Tibial nerve (tissue), 4 donors: ENCODE data around the gene CAPZA2. TPM values are rescaled to one million over a fixed set of nuclear protein-coding genes. Genes with fewer than 3 reads are reported as not detected.
"Not testable (repeated sequence)": the region's sequence is repeated elsewhere in the genome, so short reads cannot be mapped to it uniquely, and the experiment has no call there.

Source experiments
- DNase-seq, 2 donors: peaks; one replicate each; pipeline ENCODE4 v3.0.0-alpha.2; 2019; ENCODE audit warnings: low spot score in 2 of 2
- H3K27ac ChIP-seq, 4 donors: fragments of 200-600 bp; sonication (generic) in 3 of 4; one replicate each; pipeline ENCODE4 v1.5.1; 2017 to 2019; ENCODE audit warnings: mild to moderate bottlenecking in 1 of 4
- H3K27me3 ChIP-seq, 2 donors: fragments of 200-600 bp; sonication (generic) in 1 of 2; one replicate each; pipeline versions ENCODE4 v1.5.1 to v1.6.0; 2017 to 2019
- H3K36me3 ChIP-seq, 3 donors: fragments of 200-600 bp; sonication (generic); one replicate each; pipeline ENCODE4 v1.5.1; 2018 to 2019
- H3K4me1 ChIP-seq, 4 donors: fragments of 200-600 bp; sonication (generic) in 3 of 4; one replicate each; pipeline ENCODE4 v1.5.1; 2017 to 2019
- H3K4me3 ChIP-seq, 4 donors: fragments of 200-600 bp; sonication (generic) in 3 of 4; one replicate each; pipeline ENCODE4 v1.5.1; 2017 to 2019; ENCODE audit warnings: mild to moderate bottlenecking in 1 of 4, moderate library complexity in 1 of 4
- H3K9me3 ChIP-seq, 4 donors: fragments of 200-600 bp; sonication (generic) in 3 of 4; one replicate each; pipeline ENCODE4 v1.5.1; 2017 to 2019
- EP300 ChIP-seq, 2 donors: sonication (generic); formaldehyde crosslinking; IDR thresholded peaks; one replicate each; pipeline ENCODE4 v1.6.1; 2017; ENCODE audit warnings: antibody characterized with exemption in 2 of 2, mild to moderate bottlenecking in 1 of 2
- POLR2A ChIP-seq, 2 donors: fragments of 450-650 bp; IDR thresholded peaks; one replicate each; pipeline ENCODE4 v1.6.1; 2017; ENCODE audit warnings: antibody characterized with exemption in 2 of 2, mild to moderate bottlenecking in 2 of 2, moderate library complexity in 2 of 2
- WGBS, 2 donors: methylation state at CpG; one replicate each; pipeline ENCODE4 v1.1.5; 2018; 5-methylcytosine and 5-hydroxymethylcytosine counted together
- total RNA-seq, 4 donors: library from RNA; depleted of rRNA; stranded (reverse); fragments of >200 nt; gene quantifications; one replicate each; pipeline ENCODE4 v1.1.0, GENCODE V29; 2016
- TF ChIP-seq, protein P1 (sequence below), 5 experiments: fragments of 200-600 bp in 3 of 5; fragments of 450-650 bp in 2 of 5; sonication (generic) in 3 of 5; IDR thresholded peaks; one replicate each; pipeline ENCODE4 v1.5.1; 2016 to 2019; ENCODE audit warnings: antibody characterized with exemption in 5 of 5, mild to moderate bottlenecking in 3 of 5, moderate library complexity in 2 of 5

CAPZA2 gene
- total RNA-seq, 4 donors from 2014 or later: 55.5 to 127 (median 99.2) TPM

DNA sequence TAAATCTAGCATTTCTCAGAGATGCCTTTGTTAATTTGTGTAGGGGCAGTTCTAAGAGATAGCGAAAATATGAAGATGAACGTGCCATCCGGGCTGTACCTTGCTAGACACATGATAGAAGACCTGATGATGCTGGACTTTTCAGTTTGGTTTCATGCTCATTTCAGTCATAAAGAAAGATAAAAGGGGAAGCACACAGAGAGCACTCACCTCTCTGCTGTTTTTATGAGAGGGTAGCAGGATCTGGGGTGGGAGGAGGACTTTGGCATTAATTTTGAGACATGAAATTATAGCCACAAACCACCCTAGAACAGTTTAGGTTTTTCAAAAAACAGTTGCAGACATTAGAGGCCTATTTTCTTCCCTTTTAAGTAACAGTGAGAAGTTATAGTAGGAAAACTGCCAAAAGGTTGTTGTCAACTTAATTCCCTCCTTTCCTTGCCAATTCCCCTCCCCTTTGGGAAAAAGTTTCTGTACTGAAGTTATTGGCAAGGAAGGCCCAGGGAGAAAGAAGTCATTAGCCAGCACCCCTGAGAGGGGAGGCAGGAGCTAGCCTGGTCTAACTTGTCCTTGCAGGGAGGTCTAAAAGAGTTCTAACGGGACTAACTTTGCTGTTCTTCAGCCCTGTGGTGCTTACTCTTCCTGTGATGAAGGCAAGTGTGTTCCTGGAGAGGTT is 93.6 kb downstream of the CAPZA2 start:
- H3K4me1 ChIP-seq: peaks cover 3 to 40% (median 13%) of the 10 kb centered on the region in 4 donors
- no peaks in the 10 kb centered on the region for H3K27me3 ChIP-seq
- H3K36me3 ChIP-seq: no peaks in the 10 kb centered on the region
- TF ChIP-seq EP300 (IDR thresholded peaks at IDR 0.05): peak in 1 of 2 donors; percentile 15
- TF ChIP-seq, protein P1, sequence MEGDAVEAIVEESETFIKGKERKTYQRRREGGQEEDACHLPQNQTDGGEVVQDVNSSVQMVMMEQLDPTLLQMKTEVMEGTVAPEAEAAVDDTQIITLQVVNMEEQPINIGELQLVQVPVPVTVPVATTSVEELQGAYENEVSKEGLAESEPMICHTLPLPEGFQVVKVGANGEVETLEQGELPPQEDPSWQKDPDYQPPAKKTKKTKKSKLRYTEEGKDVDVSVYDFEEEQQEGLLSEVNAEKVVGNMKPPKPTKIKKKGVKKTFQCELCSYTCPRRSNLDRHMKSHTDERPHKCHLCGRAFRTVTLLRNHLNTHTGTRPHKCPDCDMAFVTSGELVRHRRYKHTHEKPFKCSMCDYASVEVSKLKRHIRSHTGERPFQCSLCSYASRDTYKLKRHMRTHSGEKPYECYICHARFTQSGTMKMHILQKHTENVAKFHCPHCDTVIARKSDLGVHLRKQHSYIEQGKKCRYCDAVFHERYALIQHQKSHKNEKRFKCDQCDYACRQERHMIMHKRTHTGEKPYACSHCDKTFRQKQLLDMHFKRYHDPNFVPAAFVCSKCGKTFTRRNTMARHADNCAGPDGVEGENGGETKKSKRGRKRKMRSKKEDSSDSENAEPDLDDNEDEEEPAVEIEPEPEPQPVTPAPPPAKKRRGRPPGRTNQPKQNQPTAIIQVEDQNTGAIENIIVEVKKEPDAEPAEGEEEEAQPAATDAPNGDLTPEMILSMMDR (IDR thresholded peaks at IDR 0.05): no peak
- WGBS, 2 donors: 63 to 67% methylated on average over 4 of the region's 4 CpGs
- H3K4me3 ChIP-seq: no peak overlapping the region
- H3K9me3 ChIP-seq: no peaks in the 10 kb centered on the region
- DNase-seq: peak in 1 of 2 donors; percentile 14
- H3K27ac ChIP-seq: peak overlapping the region in 3 of 4 donors; percentile 53 to 100 (median 79)

DNA sequence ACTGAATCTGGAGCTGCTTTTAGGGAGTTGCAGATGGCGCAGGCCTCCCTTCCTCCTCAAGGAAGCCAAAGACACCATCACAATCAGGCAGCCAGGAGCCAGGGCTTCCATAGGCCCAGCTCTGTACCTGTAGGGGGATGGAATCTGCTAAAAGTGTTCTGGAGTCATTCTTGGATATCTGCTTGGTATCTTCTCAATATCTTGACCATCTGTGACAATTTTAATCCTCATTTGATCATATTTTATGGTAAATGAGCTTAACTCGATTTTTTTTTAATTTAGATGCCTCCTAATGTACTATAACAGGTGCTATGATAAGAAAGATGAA is 94.1 kb downstream of the CAPZA2 start:
- Histone ChIP-seq H3K27me3 (no peaks in the 10 kb centered on the region), H3K9me3 (no peaks in the 10 kb centered on the region), H3K4me1 (peaks cover 3 to 40% (median 13%) of the 10 kb centered on the region in 4 donors), H3K4me3 (no peak overlapping the region), H3K36me3 (no peaks in the 10 kb centered on the region), H3K27ac (peak overlapping the region in 3 of 4 donors; percentile 53 to 100 (median 79))
- no peak for DNase-seq
- whole genome bisulfite sequencing, 2 donors: 84 to 89% methylated on average over 2 of the region's 2 CpGs
- TF ChIP-seq EP300 (IDR thresholded peaks at IDR 0.05) (no peak), POLR2A (IDR thresholded peaks at IDR 0.05) (no peak)
- TF ChIP-seq, protein P1 (IDR thresholded peaks at IDR 0.05): no peak

DNA sequence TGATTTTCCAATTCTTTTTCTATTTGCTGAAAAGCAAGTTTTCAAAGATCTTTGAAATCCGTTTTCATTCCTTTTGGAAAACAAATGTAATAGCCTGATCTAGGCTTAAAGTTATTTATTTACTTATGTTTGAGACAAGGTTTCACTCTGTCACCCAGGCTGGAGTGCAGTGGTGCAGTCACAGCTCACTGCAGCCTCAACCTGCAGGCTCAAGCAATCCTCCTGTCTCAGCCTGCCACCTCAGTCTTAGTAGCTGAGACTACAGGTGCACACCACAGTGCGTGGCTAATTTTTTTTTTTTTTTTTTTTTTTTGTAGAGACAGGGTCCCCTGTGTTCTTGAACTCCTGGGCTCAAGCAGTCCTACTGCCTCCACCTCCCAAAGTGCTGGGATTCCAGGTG is 95.5 kb downstream of the CAPZA2 start:
- Histone ChIP-seq H3K4me3 (no peak overlapping the region), H3K27me3 (no peaks in the 10 kb centered on the region), H3K9me3 (no peaks in the 10 kb centered on the region), H3K36me3 (no peaks in the 10 kb centered on the region), H3K4me1 (peaks cover 0 to 28% (median 13%) of the 10 kb centered on the region in 4 donors), H3K27ac (no peak overlapping the region)
- TF ChIP-seq POLR2A (IDR thresholded peaks at IDR 0.05) (no peak), EP300 (IDR thresholded peaks at IDR 0.05) (no peak)
- TF ChIP-seq, protein P1 (IDR thresholded peaks at IDR 0.05): no peak
- no peak for DNase-seq
- 79 to 84% methylated on average over 2 of the region's 2 CpGs for WGBS, 2 donors

DNA sequence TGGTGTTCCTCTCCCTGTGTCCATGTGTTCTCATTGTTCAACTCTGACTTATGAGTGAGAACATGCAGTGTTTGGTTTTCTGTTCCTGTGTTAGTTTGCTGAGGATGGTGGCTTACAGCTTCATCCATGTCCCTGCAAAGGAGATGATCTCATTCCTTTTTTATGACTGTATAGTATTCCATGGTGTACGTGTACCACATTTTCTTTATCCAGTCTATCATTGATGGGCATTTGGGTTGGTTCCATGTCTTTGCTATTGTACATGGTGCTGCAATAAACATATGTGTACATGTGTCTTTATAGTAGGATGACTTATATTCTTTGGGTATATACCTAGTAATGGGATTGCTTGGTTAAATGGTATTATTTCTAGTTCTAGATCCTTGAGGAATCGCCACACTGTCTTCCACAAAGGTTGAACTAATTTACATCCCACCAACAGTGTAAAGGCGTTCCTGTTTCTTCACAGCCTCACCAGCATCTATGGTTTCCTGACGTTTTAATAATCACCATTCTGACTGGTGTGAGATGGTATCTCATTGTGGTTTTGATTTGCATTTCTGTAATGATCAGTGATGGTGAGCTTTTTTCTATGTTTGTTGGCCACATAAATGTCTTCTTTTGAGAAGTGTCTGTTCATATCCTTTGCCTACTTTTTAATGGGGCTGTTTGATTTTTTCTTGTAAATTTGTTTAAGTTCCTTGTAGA is 99.7 kb downstream of the CAPZA2 start:
- not testable (repeated sequence) for DNase-seq, H3K9me3 ChIP-seq
- 94 to 95% methylated on average over 4 of the region's 4 CpGs for WGBS, 2 donors

DNA sequence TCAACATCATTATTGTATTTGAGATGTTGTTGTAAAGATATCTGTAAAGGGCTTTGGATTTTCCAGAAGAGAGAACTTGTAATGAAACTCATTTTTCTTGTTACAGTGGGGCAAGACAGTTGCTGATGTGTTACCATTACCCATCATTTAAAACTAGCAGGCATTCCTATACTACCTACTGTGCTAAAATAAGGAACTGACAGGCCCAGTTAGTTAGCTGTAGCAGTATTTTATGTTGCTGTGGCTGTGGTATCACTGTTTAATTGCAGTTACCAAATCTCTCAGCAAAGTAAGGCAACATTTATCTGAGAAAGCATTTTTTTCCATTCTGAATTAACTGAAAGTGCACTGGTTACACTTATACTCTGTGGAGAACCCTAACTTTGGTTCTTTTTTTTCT is 100.8 kb downstream of the CAPZA2 start:
- Histone ChIP-seq H3K27ac (no peak overlapping the region), H3K27me3 (no peaks in the 10 kb centered on the region), H3K9me3 (no peaks in the 10 kb centered on the region), H3K4me3 (no peak overlapping the region), H3K4me1 (no peaks in the 10 kb centered on the region), H3K36me3 (no peaks in the 10 kb centered on the region)
- DNase-seq: no peak
- TF ChIP-seq POLR2A (IDR thresholded peaks at IDR 0.05) (no peak), EP300 (IDR thresholded peaks at IDR 0.05) (no peak)
- TF ChIP-seq, protein P1 (IDR thresholded peaks at IDR 0.05): no peak

More for the DNA sequence above, 99.7 kb downstream of the CAPZA2 start:
- not testable (repeated sequence) for H3K27me3 ChIP-seq, H3K4me1 ChIP-seq, H3K27ac ChIP-seq, H3K36me3 ChIP-seq, H3K4me3 ChIP-seq
